Mucosa of stomach (tissue), 1 donor: ENCODE results near the gene TMEM255A.

Source experiments
- H3K27me3 ChIP-seq: one replicate; pipeline ENCODE4 v1.7.0; 2013; ENCODE audit warnings: mild to moderate bottlenecking, low read length; ENCODE audit not compliant: control insufficient read depth, insufficient read depth
- H3K36me3 ChIP-seq: one replicate; pipeline ENCODE4 v1.7.0; 2013; ENCODE audit warnings: low read length; ENCODE audit not compliant: control insufficient read depth, insufficient read depth
- H3K4me1 ChIP-seq: one replicate; pipeline ENCODE4 v1.7.0; 2013; ENCODE audit warnings: mild to moderate bottlenecking, low read length; ENCODE audit not compliant: control insufficient read depth, insufficient read depth
- H3K4me3 ChIP-seq: one replicate; pipeline ENCODE4 v1.7.0; 2013; ENCODE audit warnings: low read length
- H3K9ac ChIP-seq: one replicate; pipeline ENCODE4 v1.7.0; 2013; ENCODE audit warnings: mild to moderate bottlenecking, low read length, moderate library complexity
- H3K9me3 ChIP-seq: one replicate; pipeline ENCODE4 v1.7.0; 2013; ENCODE audit warnings: mild to moderate bottlenecking, low read length, moderate library complexity; ENCODE audit not compliant: control insufficient read depth
- donor health status: Pancreatic carcinoma.

Gene TMEM255A

DNA sequence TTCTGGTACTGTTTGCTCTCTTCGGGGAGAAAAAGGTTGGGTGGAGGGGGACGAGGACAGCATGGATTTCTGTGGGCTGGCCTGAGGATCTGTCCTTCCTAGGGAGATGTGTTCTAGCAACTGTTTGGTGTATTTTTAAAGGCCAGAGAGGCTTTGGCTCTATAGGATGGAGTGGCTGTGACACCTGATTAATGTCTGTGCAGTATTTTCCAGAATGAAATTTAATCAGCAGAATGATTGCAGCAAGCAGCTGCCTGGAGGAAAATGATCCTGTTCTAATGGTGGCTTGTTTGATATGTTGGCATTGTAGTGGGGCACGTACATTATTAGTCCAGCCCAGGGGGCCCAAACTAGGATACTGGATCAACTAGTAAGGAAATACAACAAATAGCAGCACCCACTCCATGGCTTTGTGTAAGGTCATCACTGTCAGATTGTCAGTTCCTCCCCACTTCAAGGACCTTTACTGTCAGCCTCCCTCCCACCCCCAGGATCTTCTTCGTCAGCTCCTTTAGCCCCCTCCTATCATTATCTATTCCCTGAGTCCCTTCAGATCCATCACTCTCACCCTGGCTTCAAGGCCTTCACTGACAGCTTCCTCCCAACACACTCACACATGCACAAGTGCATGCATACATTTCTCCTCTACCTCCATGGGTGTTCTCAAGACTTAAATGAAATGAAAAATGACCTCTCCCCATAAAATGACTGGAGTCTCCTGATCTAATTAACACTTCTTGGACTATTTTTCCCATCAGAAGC lies 10.4 kb upstream of the TMEM255A start:
- H3K9me3 ChIP-seq: no peaks in the 10 kb centered on the region
- H3K27me3 ChIP-seq: no peaks in the 10 kb centered on the region
- peaks cover 4% of the 10 kb centered on the region for H3K4me1 ChIP-seq
- no peaks in the 10 kb centered on the region for H3K36me3 ChIP-seq
- H3K9ac ChIP-seq: no peak overlapping the region
- no peak overlapping the region for H3K4me3 ChIP-seq

GRCh38 chrX:120318411-120318810 lies 7.2 kb upstream of the TMEM255A start:
- Histone ChIP-seq H3K36me3 (no peaks in the 10 kb centered on the region), H3K27me3 (no peaks in the 10 kb centered on the region), H3K4me1 (peaks cover 4% of the 10 kb centered on the region), H3K4me3 (no peak overlapping the region), H3K9me3 (no peaks in the 10 kb centered on the region), H3K9ac (no peak overlapping the region)

GRCh38 chrX:120316587-120317283 lies 5.5 kb upstream of the TMEM255A start:
- Histone ChIP-seq H3K9me3 (no peaks in the 10 kb centered on the region), H3K36me3 (no peaks in the 10 kb centered on the region), H3K4me3 (no peak overlapping the region), H3K27me3 (peaks cover 5% of the 10 kb centered on the region), H3K4me1 (peaks cover 4% of the 10 kb centered on the region), H3K9ac (no peak overlapping the region)

- Histone ChIP-seq H3K4me3 (no peak overlapping the region), H3K4me1 (peaks cover 4% of the 10 kb centered on the region), H3K36me3 (no peaks in the 10 kb centered on the region), H3K9ac (no peak overlapping the region), H3K27me3 (peaks cover 14% of the 10 kb centered on the region), H3K9me3 (no peaks in the 10 kb centered on the region)
Measured at GRCh38 chrX:120315776-120316175, 4.5 kb upstream of the TMEM255A start.

- H3K4me1 ChIP-seq: peaks cover 7% of the 10 kb centered on the region
- H3K9ac ChIP-seq: no peak overlapping the region
- H3K36me3 ChIP-seq: no peaks in the 10 kb centered on the region
- H3K9me3 ChIP-seq: no peaks in the 10 kb centered on the region
- no peak overlapping the region for H3K4me3 ChIP-seq
- H3K27me3 ChIP-seq: peaks cover 46% of the 10 kb centered on the region
Measured at GRCh38 chrX:120311727-120312063, 434 bp upstream of the TMEM255A start.

- peaks cover 53% of the 10 kb centered on the region for H3K27me3 ChIP-seq
- no peaks in the 10 kb centered on the region for H3K9me3 ChIP-seq
- H3K36me3 ChIP-seq: no peaks in the 10 kb centered on the region
- H3K4me1 ChIP-seq: peaks cover 7% of the 10 kb centered on the region
- H3K4me3 ChIP-seq: no peak overlapping the region
- no peak overlapping the region for H3K9ac ChIP-seq
Measured at GRCh38 chrX:120309873-120310705, 1.2 kb downstream of the TMEM255A start.

DNA sequence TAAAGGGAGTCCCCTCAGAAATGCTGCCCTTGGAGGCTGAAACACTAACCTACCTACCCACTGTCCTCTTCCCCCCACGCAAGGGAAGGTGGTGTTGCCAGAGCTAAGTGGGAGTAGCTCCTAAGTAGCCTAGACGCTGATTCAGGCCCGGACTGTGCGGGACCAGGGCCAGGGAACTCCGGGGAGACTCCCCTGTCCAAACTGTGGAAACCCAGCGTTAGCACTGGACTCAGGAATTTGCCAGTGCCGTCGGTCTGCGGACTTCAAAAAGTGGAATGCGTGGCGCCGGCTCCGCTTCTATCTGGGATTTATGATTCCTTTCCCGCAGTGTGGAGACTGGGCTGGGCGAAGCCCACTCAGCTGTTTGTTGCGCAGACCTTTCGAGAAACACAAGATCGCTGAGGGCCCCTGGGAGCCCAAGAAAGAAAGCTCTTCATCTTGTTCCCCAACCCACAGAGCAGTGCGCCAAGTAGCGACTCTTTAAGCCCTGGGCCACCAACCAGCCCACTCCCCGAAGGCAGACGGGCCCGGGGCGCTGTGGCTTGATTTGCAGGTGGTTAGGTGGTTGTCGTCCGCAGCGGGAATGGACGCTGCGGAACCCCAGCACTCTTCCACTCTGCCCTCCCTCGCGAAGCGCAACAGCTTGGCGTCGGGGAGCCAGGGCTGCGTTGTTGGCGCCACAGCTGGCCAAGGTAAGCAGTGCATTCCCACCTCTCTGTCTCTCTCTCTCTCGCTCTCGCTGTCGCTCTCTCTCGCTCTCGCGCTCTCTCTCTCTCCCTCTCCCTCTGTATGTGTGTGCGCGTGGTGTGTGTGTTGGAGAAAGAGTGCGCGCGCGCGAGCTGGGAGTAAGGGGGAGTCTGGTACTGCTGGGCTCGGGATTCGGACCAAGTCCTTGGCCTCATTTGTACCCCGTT lies 2.0 kb downstream of the TMEM255A start:
- H3K4me1 ChIP-seq: peaks cover 7% of the 10 kb centered on the region
- H3K9ac ChIP-seq: no peak overlapping the region
- peaks cover 53% of the 10 kb centered on the region for H3K27me3 ChIP-seq
- H3K36me3 ChIP-seq: no peaks in the 10 kb centered on the region
- H3K4me3 ChIP-seq: no peak overlapping the region
- H3K9me3 ChIP-seq: no peaks in the 10 kb centered on the region

GRCh38 chrX:120308558-120308957 lies 2.7 kb downstream of the TMEM255A start:
- H3K9me3 ChIP-seq: no peaks in the 10 kb centered on the region
- no peak overlapping the region for H3K4me3 ChIP-seq
- no peaks in the 10 kb centered on the region for H3K36me3 ChIP-seq
- no peak overlapping the region for H3K9ac ChIP-seq
- peaks cover 53% of the 10 kb centered on the region for H3K27me3 ChIP-seq
- H3K4me1 ChIP-seq: peaks cover 7% of the 10 kb centered on the region

GRCh38 chrX:120306630-120307029 lies 4.6 kb downstream of the TMEM255A start:
- H3K9me3 ChIP-seq: no peaks in the 10 kb centered on the region
- peaks cover 7% of the 10 kb centered on the region for H3K4me1 ChIP-seq
- no peak overlapping the region for H3K9ac ChIP-seq
- peaks cover 50% of the 10 kb centered on the region for H3K27me3 ChIP-seq
- H3K4me3 ChIP-seq: no peak overlapping the region
- H3K36me3 ChIP-seq: no peaks in the 10 kb centered on the region

GRCh38 chrX:120305531-120306141 lies 5.6 kb downstream of the TMEM255A start:
- Histone ChIP-seq H3K9ac (no peak overlapping the region), H3K4me3 (no peak overlapping the region), H3K36me3 (no peaks in the 10 kb centered on the region), H3K27me3 (peaks cover 40% of the 10 kb centered on the region), H3K4me1 (peaks cover 7% of the 10 kb centered on the region), H3K9me3 (no peaks in the 10 kb centered on the region)

- Histone ChIP-seq H3K4me1 (no peaks in the 10 kb centered on the region), H3K9me3 (no peaks in the 10 kb centered on the region), H3K9ac (no peak overlapping the region), H3K4me3 (no peak overlapping the region), H3K36me3 (no peaks in the 10 kb centered on the region), H3K27me3 (peaks cover 28% of the 10 kb centered on the region)
Measured at GRCh38 chrX:120304256-120304655, 7.0 kb downstream of the TMEM255A start.
